HepG2 (cell line): ENCODE results near the gene ABCC3. TPM values are rescaled to one million over a fixed set of nuclear protein-coding genes. Genes with fewer than 3 reads are reported as not detected.

Source experiments
- AGO1 ChIP-seq: fragments of 200-400 bp; formaldehyde crosslinking; IDR thresholded peaks from 2 replicates; pipeline ENCODE4 v1.6.1; 2017; ENCODE audit warnings: mild to moderate bottlenecking, low read depth, low read length, moderate library complexity; ENCODE audit not compliant: poor library complexity, severe bottlenecking
- AKNA ChIP-seq: sonication (generic); formaldehyde crosslinking; IDR thresholded peaks from 2 replicates; pipeline ENCODE4 v1.4.0; 2020; ENCODE audit warnings: missing genetic modification reagents, borderline replicate concordance
- CEBPB ChIP-seq: IDR thresholded peaks from 2 replicates; pipeline ENCODE4 v1.6.1; 2011; ENCODE audit warnings: low read depth, low read length, improper control_type of control experiment, borderline replicate concordance
- DNMT1 ChIP-seq: sonication (generic); formaldehyde crosslinking; IDR thresholded peaks from 2 replicates; pipeline ENCODE4 v1.5.1; 2020; ENCODE audit warnings: mild to moderate bottlenecking, missing genetic modification reagents
- FOXK2 ChIP-seq: fragments of 450-650 bp; IDR thresholded peaks from 2 replicates; pipeline ENCODE4 v1.6.1; 2016
- FOXM1 ChIP-seq: sonication (generic); formaldehyde crosslinking; IDR thresholded peaks from 2 replicates; pipeline ENCODE4 v1.5.0; 2020; ENCODE audit warnings: missing genetic modification reagents
- HNF4A ChIP-seq: sonication (generic); formaldehyde crosslinking; IDR thresholded peaks from 2 replicates; pipeline ENCODE4 v1.4.0; 2020; ENCODE audit warnings: missing genetic modification reagents
- HNRNPK ChIP-seq: fragments of 200-400 bp; formaldehyde crosslinking; IDR thresholded peaks from 2 replicates; pipeline ENCODE4 v1.6.1; 2018; ENCODE audit warnings: low read length, low read depth, moderate library complexity, mild to moderate bottlenecking; ENCODE audit not compliant: poor library complexity, severe bottlenecking
- HNRNPUL1 ChIP-seq: fragments of 200-400 bp; formaldehyde crosslinking; IDR thresholded peaks from 2 replicates; pipeline ENCODE4 v1.6.1; 2017; ENCODE audit warnings: low read depth, mild to moderate bottlenecking, low read length, moderate library complexity
- KDM1A ChIP-seq: IDR thresholded peaks from 2 replicates; pipeline ENCODE4 v1.6.1; 2016; ENCODE audit warnings: missing compliant biosample characterization
- NFAT5 ChIP-seq: sonication (generic); formaldehyde crosslinking; IDR thresholded peaks from 2 replicates; pipeline ENCODE4 v1.4.0; 2020; ENCODE audit warnings: missing genetic modification reagents
- PAX8 ChIP-seq: sonication (generic); formaldehyde crosslinking; IDR thresholded peaks from 2 replicates; pipeline ENCODE4 v1.8.0; 2022; ENCODE audit warnings: mild to moderate bottlenecking, missing genetic modification reagents, borderline replicate concordance
- THAP8 ChIP-seq: sonication (generic); formaldehyde crosslinking; IDR thresholded peaks from 2 replicates; pipeline ENCODE4 v1.5.1; 2020; ENCODE audit warnings: missing genetic modification reagents, mild to moderate bottlenecking, borderline replicate concordance
- TRAFD1 ChIP-seq: sonication (generic); formaldehyde crosslinking; IDR thresholded peaks from 2 replicates; pipeline ENCODE4 v1.5.1; 2020; ENCODE audit warnings: missing genetic modification reagents, mild to moderate bottlenecking, borderline replicate concordance
- ZNF235 ChIP-seq: sonication (generic); formaldehyde crosslinking; IDR thresholded peaks from 2 replicates; pipeline ENCODE4 v1.8.1; 2023; ENCODE audit warnings: mild to moderate bottlenecking, missing genetic modification reagents, borderline replicate concordance
- ZNF790 ChIP-seq: sonication (generic); formaldehyde crosslinking; IDR thresholded peaks from 2 replicates; pipeline ENCODE4 v1.8.0; 2022; ENCODE audit warnings: missing genetic modification reagents, mild to moderate bottlenecking, borderline replicate concordance
- polyA plus RNA-seq, 8 experiments: library from polyadenylated mRNA; depleted of rRNA in 3 of 8; stranded (reverse) in 7 of 8; unstranded in 1 of 8; fragments of >200 nt; fragmentation: Illumina TruSeq in 4 of 8; extraction: Trizol in 4 of 8; gene quantifications; 2 replicates each; pipeline versions ENCODE4 v1.2.1 to v1.2.3, GENCODE V29; 2011 to 2016; ENCODE audit warnings: low read depth in 4 of 8, missing spikeins in 1 of 8, mixed read lengths in 1 of 8; ENCODE audit not compliant: insufficient read depth in 1 of 8
- total RNA-seq, 5 experiments: library from RNA; depleted of rRNA; stranded (reverse); fragments of >200 nt; fragmentation: Illumina TruSeq; extraction: Trizol; gene quantifications; 2 replicates each; pipeline ENCODE4 v1.2.3, GENCODE V29; 2016; ENCODE audit warnings: low read depth in 1 of 5

The ABCC3 gene
- total and polyA plus RNA-seq, 2 of the 13 experiments (the other 11 are each of a cell fraction or from before 2014, with no cell fraction given): 25.2 to 50.7 TPM

- TF ChIP-seq NFAT5 (CRISPR knock-in tag) (no peak), AGO1 (no peak), HNRNPK (no peak), ZNF790 (CRISPR knock-in tag) (no peak), CEBPB (peak; percentile 59; the same call in 1 of the 2 replicates), THAP8 (CRISPR knock-in tag) (no peak), DNMT1 (CRISPR knock-in tag) (no peak), HNRNPUL1 (no peak), TRAFD1 (CRISPR knock-in tag) (no peak), FOXK2 (no peak), ZNF235 (no peak), AKNA (CRISPR knock-in tag) (no peak), PAX8 (no peak), HNF4A (CRISPR knock-in tag) (peak; percentile 82), FOXM1 (CRISPR knock-in tag) (no peak), KDM1A (CRISPR knock-in tag) (0 out of 2 replicates have a peak, but pooled peaks have one; percentile 34)
These were observed 1.5 kb downstream of the ABCC3 start (continued) for GRCh38 chr17:50635982-50636803.
